Measurements from ENCODE around the gene FAM200C. TPM values are rescaled to one million over a fixed set of nuclear protein-coding genes. Genes with fewer than 3 reads are reported as not detected.

FAM200C gene
- total and polyA plus RNA-seq, 2 of the 13 experiments (the other 11 are each of a cell fraction or from before 2014, with no cell fraction given), result 3.2 to 4.7 TPM

GRCh38 chr5:160439205-160439600, 39.3 kb upstream of the FAM200C start:
- ATAC-seq (peak; percentile 95), DNase-seq (ENCODE audit: low spot score) (peak; percentile 69), FAIRE-seq (peak; percentile 80)
- Histone ChIP-seq H3K4me1 (ENCODE audit: insufficient read depth, low read length) (peaks cover 42% of the 10 kb centered on the region), H3K9ac (ENCODE audit: insufficient read depth, low read depth, low read length) (peak overlapping the region; percentile 44; the same call in 1 of the 2 replicates), H3K36me3 (replicated peaks in 1 of 2; ENCODE audit: control insufficient read depth in 1 of 2, insufficient read depth in 2 of 2, low read length in 2 of 2) (no peaks in the 10 kb centered on the region), H3K4me2 (ENCODE audit: low read depth, low read length) (peak overlapping the region; percentile 93), H2AFZ (ENCODE audit: low read length) (peak overlapping the region; percentile 32), H3K9me3 (ENCODE audit: low read length) (no peaks in the 10 kb centered on the region), H3K79me2 (ENCODE audit: insufficient read depth, low read length) (no peaks in the 10 kb centered on the region), H4K20me1 (ENCODE audit: insufficient read depth, low read length) (no peaks in the 10 kb centered on the region), H3K27me3 (ENCODE audit: control insufficient read depth in 1 of 2, insufficient read depth in 2 of 2, low read length in 2 of 2) (peaks cover 0 to 1% of the 10 kb centered on the region in 2 experiments; a peak in 1 of 5 replicates), H3K4me3 (replicated peaks in 1 of 3; ENCODE audit: insufficient read depth in 1 of 3, low read depth in 2 of 3, low read length in 3 of 3) (peak overlapping the region; percentile 13 to 60 (median 39)), H3K27ac (ENCODE audit: extremely low read length, insufficient read depth, low read length) (no peak overlapping the region)
- POLR2A ChIA-PET, result interaction anchor here (1.1 to 2.4 kb wide), 5 partner anchors 17 to 38 kb away, joined by 3 to 29 read pairs (median 5); partner anchors contain the start of gene PTTG1
- in situ Hi-C loops (cut with HindIII; ENCODE audit: extremely low pct_ligation_motif_present, low pct_unique_long_range_greater_than_20kb) (loop anchor here (5.0 to 10.0 kb wide), 2 partner anchors 63 to 356 kb away; no protein-coding TSS in a partner anchor), intact Hi-C loops (cut with micrococcal nuclease; ENCODE audit: unreplicated experiment) (loop anchor here (1.0 to 2.0 kb wide), 6 partner anchors 21 to 348 kb away; no protein-coding TSS in a partner anchor)
- 0% methylated on average over 11 of the region's 11 CpGs for WGBS (ENCODE audit: low lambda C conversion rate)
- CTCF ChIA-PET (ENCODE audit: low intra/inter-chr PET ratio, low total read pairs), result interaction anchor here (0.7 to 2.3 kb wide), 3 partner anchors 21 to 69 kb away, joined by 3 to 19 read pairs (median 14); no protein-coding TSS in a partner anchor
- BruUV-seq (replicated peaks), result no TSS peak
- TF ChIP-seq ATF7 (IDR thresholded peaks at IDR 0.05) (no peak), ATF7 (CRISPR knock-in tag; IDR thresholded peaks at IDR 0.05) (no peak), ZNF878 (CRISPR knock-in tag; IDR thresholded peaks at IDR 0.05) (0 out of 2 replicates have a peak, but pooled peaks have one; percentile 53), ZNF468 (CRISPR knock-in tag; IDR thresholded peaks at IDR 0.05) (no peak), ZNF142 (CRISPR knock-in tag; IDR thresholded peaks at IDR 0.05) (no peak), ZFAT (CRISPR knock-in tag; conservative IDR thresholded peaks at IDR 0.05) (no peak), ZNF574 (CRISPR knock-in tag; IDR thresholded peaks at IDR 0.05) (peak; percentile 29; the same call in 1 of the 2 replicates), ZNF333 (CRISPR knock-in tag; IDR thresholded peaks at IDR 0.05; ENCODE audit: borderline replicate concordance) (no peak), ZBTB2 (CRISPR knock-in tag; IDR thresholded peaks at IDR 0.05; ENCODE audit: low read depth) (no peak), HES4 (CRISPR knock-in tag; IDR thresholded peaks at IDR 0.05; ENCODE audit: borderline replicate concordance) (no peak), ZNF782 (CRISPR knock-in tag; IDR thresholded peaks at IDR 0.05; ENCODE audit: borderline replicate concordance) (no peak), FOXK2 (IDR thresholded peaks at IDR 0.05) (no peak), MTF2 (CRISPR knock-in tag; IDR thresholded peaks at IDR 0.05; ENCODE audit: borderline replicate concordance) (no peak), CREB1 (IDR thresholded peaks at IDR 0.05) (no peak), CREB1 (CRISPR knock-in tag; IDR thresholded peaks at IDR 0.05) (no peak), CBFB (CRISPR knock-in tag; IDR thresholded peaks at IDR 0.05) (no peak)

Measured in HepG2 (cell line).